GM23338 (cell line): ENCODE results near the gene PPP1CA. TPM values are rescaled to one million over a fixed set of nuclear protein-coding genes. Genes with fewer than 3 reads are reported as not detected.

ENCODE experiments used
- ATAC-seq: fragments of 200-7000 bp; cut with Tn5 transposase; 3 replicates; pipeline ENCODE4 v1.9.1; 2020
- DNase-seq: peaks from one replicate; pipeline ENCODE4 v3.0.0-alpha.2; 2015; ENCODE audit warnings: low spot score
- H2AFZ ChIP-seq: fragments of 200-600 bp; sonication (generic); 2 replicates; pipeline ENCODE4 v1.8.0; 2016; ENCODE audit warnings: antibody characterized with exemption, mild to moderate bottlenecking, moderate library complexity
- H3F3A ChIP-seq: fragments of 200-600 bp; sonication (generic); replicated peaks from 2 replicates; pipeline ENCODE4 v1.8.0; 2017; ENCODE audit warnings: antibody characterized with exemption, mixed run types, low read depth
- H3K27ac ChIP-seq: fragments of 200-600 bp; sonication (generic); 2 replicates; pipeline ENCODE4 v1.6.1; 2016; ENCODE audit warnings: low read depth
- H3K27me3 ChIP-seq: fragments of 200-600 bp; sonication (generic); 2 replicates; pipeline ENCODE4 v1.8.0; 2016; ENCODE audit warnings: mild to moderate bottlenecking, mixed run types, moderate library complexity; ENCODE audit not compliant: insufficient read depth
- H3K36me3 ChIP-seq: fragments of 200-600 bp; sonication (generic); 2 replicates; pipeline ENCODE4 v1.8.0; 2016; ENCODE audit warnings: mild to moderate bottlenecking; ENCODE audit not compliant: insufficient read depth
- H3K4me1 ChIP-seq: fragments of 200-600 bp; sonication (generic); 2 replicates; pipeline ENCODE4 v1.8.0; 2016; ENCODE audit warnings: mild to moderate bottlenecking, moderate library complexity; ENCODE audit not compliant: insufficient read depth
- H3K4me2 ChIP-seq: fragments of 200-600 bp; sonication (generic); 2 replicates; pipeline ENCODE4 v1.7.1; 2017; ENCODE audit warnings: mixed run types
- H3K4me3 ChIP-seq: fragments of 200-600 bp; sonication (generic); 2 replicates; pipeline ENCODE4 v1.6.1; 2016; ENCODE audit warnings: mixed run types
- H3K79me2 ChIP-seq: fragments of 200-600 bp; sonication (generic); replicated peaks from 2 replicates; pipeline ENCODE4 v1.8.0; 2017; ENCODE audit warnings: mild to moderate bottlenecking; ENCODE audit not compliant: insufficient read depth
- H3K9me2 ChIP-seq: fragments of 200-600 bp; sonication (generic); 2 replicates; pipeline ENCODE4 v1.8.0; 2017; ENCODE audit not compliant: insufficient read depth
- H4K20me1 ChIP-seq: fragments of 200-600 bp; sonication (generic); replicated peaks from 2 replicates; pipeline ENCODE4 v1.8.0; 2017; ENCODE audit warnings: mild to moderate bottlenecking; ENCODE audit not compliant: insufficient read depth
- H3K27ac Mint-ChIP-seq: 2 replicates; pipeline ENCODE4 v1.8.0; 2020; ENCODE audit warnings: inconsistent platforms, mild to moderate bottlenecking, moderate library complexity, mixed read lengths
- H3K27me3 Mint-ChIP-seq: 3 replicates; pipeline ENCODE4 v1.8.0; 2022; ENCODE audit warnings: low read depth, mild to moderate bottlenecking, moderate library complexity, mixed read lengths, inconsistent platforms; ENCODE audit not compliant: insufficient read depth, poor library complexity
- H3K36me3 Mint-ChIP-seq: 3 replicates; pipeline ENCODE4 v1.8.0; 2021; ENCODE audit warnings: low read depth, mild to moderate bottlenecking, inconsistent platforms, moderate library complexity, mixed read lengths
- H3K4me1 Mint-ChIP-seq: 3 replicates; pipeline ENCODE4 v1.8.0; 2020; ENCODE audit warnings: mild to moderate bottlenecking, inconsistent platforms, mixed read lengths
- H3K4me3 Mint-ChIP-seq: 3 replicates; pipeline ENCODE4 v1.8.0; 2021; ENCODE audit warnings: moderate library complexity, mild to moderate bottlenecking, inconsistent platforms, mixed read lengths
- H3K9me3 Mint-ChIP-seq: 3 replicates; pipeline ENCODE4 v1.8.0; 2020; ENCODE audit warnings: moderate library complexity, mild to moderate bottlenecking, inconsistent platforms, mixed read lengths
- CREB1 ChIP-seq: fragments of 250-450 bp; sonication (Bioruptor Pico); IDR thresholded peaks from 2 replicates; pipeline ENCODE4 v1.5.0; 2020; ENCODE audit warnings: low read depth, mild to moderate bottlenecking, moderate library complexity
- CTCF ChIP-seq, 2 experiments: fragments of 200-600 bp in 1 of 2; sonication (generic) in 1 of 2; conservative IDR thresholded peaks; 2 replicates each; pipeline versions ENCODE4 v1.5.1 to v1.6.1; 2016 to 2017; ENCODE audit warnings: antibody characterized with exemption in 2 of 2, low read depth in 2 of 2, mild to moderate bottlenecking in 2 of 2, moderate library complexity in 1 of 2
- ETS1 ChIP-seq: IDR thresholded peaks from 2 replicates; pipeline ENCODE4 v1.6.1; 2016; ENCODE audit warnings: antibody characterized with exemption
- EZH2 ChIP-seq: fragments of 200-600 bp; sonication (generic); IDR thresholded peaks from one replicate; pipeline ENCODE4 v1.8.0; 2017; ENCODE audit warnings: antibody characterized with exemption, mild to moderate bottlenecking, low read depth; ENCODE audit not compliant: unreplicated experiment
- EZH2phosphoT487 ChIP-seq: fragments of 200-600 bp; sonication (generic); IDR thresholded peaks from one replicate; pipeline ENCODE4 v1.8.1; 2018; ENCODE audit warnings: antibody characterized with exemption; ENCODE audit not compliant: unreplicated experiment
- JUNB ChIP-seq: IDR thresholded peaks from one replicate; pipeline ENCODE4 v1.6.1; 2016; ENCODE audit warnings: antibody characterized with exemption; ENCODE audit not compliant: unreplicated experiment
- NANOG ChIP-seq: IDR thresholded peaks from 2 replicates; pipeline ENCODE4 v1.6.1; 2016; ENCODE audit warnings: antibody characterized with exemption, borderline replicate concordance
- POLR2AphosphoS5 ChIP-seq: IDR thresholded peaks from 2 replicates; pipeline ENCODE4 v1.6.1; 2016; ENCODE audit warnings: antibody characterized with exemption, low read depth
- REST ChIP-seq: IDR thresholded peaks from one replicate; pipeline ENCODE4 v1.6.1; 2018; ENCODE audit warnings: antibody characterized with exemption; ENCODE audit not compliant: unreplicated experiment
- STAT1 ChIP-seq: IDR thresholded peaks from one replicate; pipeline ENCODE4 v1.6.1; 2016; ENCODE audit warnings: antibody characterized with exemption; ENCODE audit not compliant: unreplicated experiment
- ZNF114 ChIP-seq: fragments of 250-450 bp; sonication (Bioruptor Pico); IDR thresholded peaks from 2 replicates; pipeline ENCODE4 v1.5.0; 2020; ENCODE audit warnings: mild to moderate bottlenecking, moderate library complexity
- ZNF331 ChIP-seq: fragments of 250-450 bp; sonication (Bioruptor Pico); IDR thresholded peaks from 2 replicates; pipeline ENCODE4 v1.5.0; 2020; ENCODE audit warnings: low read depth, mild to moderate bottlenecking, moderate library complexity
- polyA plus RNA-seq: library from polyadenylated mRNA; unstranded; fragments of >200 nt; fragmentation: Nextera tagmentation; extraction: Ambion mirVana; gene quantifications from 2 replicates; pipeline ENCODE4 v1.2.1, GENCODE V29; 2016
- total RNA-seq: library from RNA; depleted of rRNA; stranded (reverse); fragments of >200 nt; shearing (Covaris generic); gene quantifications from 2 replicates; pipeline ENCODE4 v1.2.3, GENCODE V29; 2014
- TF ChIP-seq, protein P1 (sequence below): fragments of 250-450 bp; sonication (Bioruptor Pico); IDR thresholded peaks from 2 replicates; pipeline ENCODE4 v1.5.0; 2020; ENCODE audit warnings: mild to moderate bottlenecking, moderate library complexity

Gene PPP1CA
- total and polyA plus RNA-seq, 2 experiments from 2014 or later, result 217 to 237 TPM

- no peaks in the 10 kb centered on the region; the same call in 1 of the 2 replicates for H3K27me3 ChIP-seq
- no peaks in the 10 kb centered on the region for H3K9me2 ChIP-seq
- 0 out of 2 replicates have a peak, but pooled peaks cover 14% of the 10 kb centered on the region for H3F3A ChIP-seq
- DNase-seq (no peak), ATAC-seq (no peak)
- TF ChIP-seq REST (no peak), CREB1 (CRISPR knock-in tag) (no peak), ETS1 (no peak), STAT1 (no peak), ZNF114 (no peak), POLR2AphosphoS5 (no peak), EZH2phosphoT487 (no peak), NANOG (no peak), CTCF (conservative IDR thresholded peaks at IDR 0.05; ENCODE audit: low read depth in 2 of 2) (no peak), JUNB (no peak), ZNF331 (no peak), EZH2 (no peak)
- TF ChIP-seq, protein P1, sequence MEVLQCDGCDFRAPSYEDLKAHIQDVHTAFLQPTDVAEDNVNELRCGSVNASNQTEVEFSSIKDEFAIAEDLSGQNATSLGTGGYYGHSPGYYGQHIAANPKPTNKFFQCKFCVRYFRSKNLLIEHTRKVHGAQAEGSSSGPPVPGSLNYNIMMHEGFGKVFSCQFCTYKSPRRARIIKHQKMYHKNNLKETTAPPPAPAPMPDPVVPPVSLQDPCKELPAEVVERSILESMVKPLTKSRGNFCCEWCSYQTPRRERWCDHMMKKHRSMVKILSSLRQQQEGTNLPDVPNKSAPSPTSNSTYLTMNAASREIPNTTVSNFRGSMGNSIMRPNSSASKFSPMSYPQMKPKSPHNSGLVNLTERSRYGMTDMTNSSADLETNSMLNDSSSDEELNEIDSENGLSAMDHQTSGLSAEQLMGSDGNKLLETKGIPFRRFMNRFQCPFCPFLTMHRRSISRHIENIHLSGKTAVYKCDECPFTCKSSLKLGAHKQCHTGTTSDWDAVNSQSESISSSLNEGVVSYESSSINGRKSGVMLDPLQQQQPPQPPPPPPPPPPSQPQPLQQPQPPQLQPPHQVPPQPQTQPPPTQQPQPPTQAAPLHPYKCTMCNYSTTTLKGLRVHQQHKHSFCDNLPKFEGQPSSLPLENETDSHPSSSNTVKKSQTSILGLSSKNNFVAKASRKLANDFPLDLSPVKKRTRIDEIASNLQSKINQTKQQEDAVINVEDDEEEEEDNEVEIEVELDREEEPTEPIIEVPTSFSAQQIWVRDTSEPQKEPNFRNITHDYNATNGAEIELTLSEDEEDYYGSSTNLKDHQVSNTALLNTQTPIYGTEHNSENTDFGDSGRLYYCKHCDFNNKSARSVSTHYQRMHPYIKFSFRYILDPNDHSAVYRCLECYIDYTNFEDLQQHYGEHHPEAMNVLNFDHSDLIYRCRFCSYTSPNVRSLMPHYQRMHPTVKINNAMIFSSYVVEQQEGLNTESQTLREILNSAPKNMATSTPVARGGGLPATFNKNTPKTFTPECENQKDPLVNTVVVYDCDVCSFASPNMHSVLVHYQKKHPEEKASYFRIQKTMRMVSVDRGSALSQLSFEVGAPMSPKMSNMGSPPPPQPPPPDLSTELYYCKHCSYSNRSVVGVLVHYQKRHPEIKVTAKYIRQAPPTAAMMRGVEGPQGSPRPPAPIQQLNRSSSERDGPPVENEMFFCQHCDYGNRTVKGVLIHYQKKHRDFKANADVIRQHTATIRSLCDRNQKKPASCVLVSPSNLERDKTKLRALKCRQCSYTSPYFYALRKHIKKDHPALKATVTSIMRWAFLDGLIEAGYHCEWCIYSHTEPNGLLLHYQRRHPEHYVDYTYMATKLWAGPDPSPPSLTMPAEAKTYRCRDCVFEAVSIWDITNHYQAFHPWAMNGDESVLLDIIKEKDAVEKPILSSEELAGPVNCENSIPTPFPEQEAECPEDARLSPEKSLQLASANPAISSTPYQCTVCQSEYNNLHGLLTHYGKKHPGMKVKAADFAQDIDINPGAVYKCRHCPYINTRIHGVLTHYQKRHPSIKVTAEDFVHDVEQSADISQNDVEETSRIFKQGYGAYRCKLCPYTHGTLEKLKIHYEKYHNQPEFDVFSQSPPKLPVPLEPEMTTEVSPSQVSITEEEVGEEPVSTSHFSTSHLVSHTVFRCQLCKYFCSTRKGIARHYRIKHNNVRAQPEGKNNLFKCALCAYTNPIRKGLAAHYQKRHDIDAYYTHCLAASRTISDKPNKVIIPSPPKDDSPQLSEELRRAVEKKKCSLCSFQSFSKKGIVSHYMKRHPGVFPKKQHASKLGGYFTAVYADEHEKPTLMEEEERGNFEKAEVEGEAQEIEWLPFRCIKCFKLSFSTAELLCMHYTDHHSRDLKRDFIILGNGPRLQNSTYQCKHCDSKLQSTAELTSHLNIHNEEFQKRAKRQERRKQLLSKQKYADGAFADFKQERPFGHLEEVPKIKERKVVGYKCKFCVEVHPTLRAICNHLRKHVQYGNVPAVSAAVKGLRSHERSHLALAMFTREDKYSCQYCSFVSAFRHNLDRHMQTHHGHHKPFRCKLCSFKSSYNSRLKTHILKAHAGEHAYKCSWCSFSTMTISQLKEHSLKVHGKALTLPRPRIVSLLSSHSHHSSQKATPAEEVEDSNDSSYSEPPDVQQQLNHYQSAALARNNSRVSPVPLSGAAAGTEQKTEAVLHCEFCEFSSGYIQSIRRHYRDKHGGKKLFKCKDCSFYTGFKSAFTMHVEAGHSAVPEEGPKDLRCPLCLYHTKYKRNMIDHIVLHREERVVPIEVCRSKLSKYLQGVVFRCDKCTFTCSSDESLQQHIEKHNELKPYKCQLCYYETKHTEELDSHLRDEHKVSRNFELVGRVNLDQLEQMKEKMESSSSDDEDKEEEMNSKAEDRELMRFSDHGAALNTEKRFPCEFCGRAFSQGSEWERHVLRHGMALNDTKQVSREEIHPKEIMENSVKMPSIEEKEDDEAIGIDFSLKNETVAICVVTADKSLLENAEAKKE, result no peak
- H3K79me2 ChIP-seq, result no peaks in the 10 kb centered on the region
- H3K27ac Mint-ChIP-seq, result no peak overlapping the region
- H3K27ac ChIP-seq, result no peak overlapping the region
- H3K4me1 Mint-ChIP-seq, result peaks cover 26% of the 10 kb centered on the region
- no peaks in the 10 kb centered on the region; the same call in 1 of the 2 replicates for H4K20me1 ChIP-seq
- H3K27me3 Mint-ChIP-seq, result peaks cover 30% of the 10 kb centered on the region
- no peaks in the 10 kb centered on the region; the same call in 2 of the 3 replicates for H3K9me3 Mint-ChIP-seq
- no peaks in the 10 kb centered on the region; the same call in 2 of the 3 replicates for H3K36me3 Mint-ChIP-seq
- peaks cover 9% of the 10 kb centered on the region for H3K4me1 ChIP-seq
- no peaks in the 10 kb centered on the region for H3K36me3 ChIP-seq
- no peak overlapping the region; the same call in 2 of the 3 replicates for H3K4me3 Mint-ChIP-seq
- no peak overlapping the region for H3K4me3 ChIP-seq
- H3K4me2 ChIP-seq, result no peak overlapping the region
- H2AFZ ChIP-seq, result no peak overlapping the region
Measured at GRCh38 chr11:67355794-67356386, 45.8 kb downstream of the PPP1CA start.
